CD14-positive monocyte (primary cell): Measurements from ENCODE around the gene YBX2. TPM values are rescaled to one million over a fixed set of nuclear protein-coding genes. Genes with fewer than 3 reads are reported as not detected.
A peak's percentile ranks its signal among the peaks of the same experiment; 100 is the strongest.

Experiments used
- DNase-seq, 3 donors: peaks; one replicate each; pipeline ENCODE4 v3.0.0-alpha.2; 2011 to 2022
- H2AFZ ChIP-seq: 2 replicates; pipeline ENCODE4 v1.6.0; 2012; ENCODE audit warnings: mild to moderate bottlenecking, low read depth, low read length, inconsistent platforms; ENCODE audit not compliant: insufficient read depth, poor library complexity, severe bottlenecking
- H3K27ac ChIP-seq, 2 donors: 1 replicate in 1 of 2; 2 replicates in 1 of 2; pipeline ENCODE4 v1.5.1; 2012 to 2013; ENCODE audit warnings: low read length in 2 of 2, control low read depth in 1 of 2, inconsistent platforms in 1 of 2, low read depth in 1 of 2, mild to moderate bottlenecking in 1 of 2
- H3K27me3 ChIP-seq, 2 donors: one replicate each; pipeline versions ENCODE4 v1.6.0 to v1.6.1; 2011 to 2013; ENCODE audit warnings: low read length in 2 of 2; ENCODE audit not compliant: control insufficient read depth in 2 of 2, insufficient read depth in 2 of 2
- H3K36me3 ChIP-seq, 2 donors: replicated peaks in 1 of 2; 1 replicate in 1 of 2; 2 replicates in 1 of 2; pipeline versions ENCODE4 v1.5.1 to v1.6.1; 2012 to 2013; ENCODE audit warnings: low read length in 2 of 2, control low read depth in 1 of 2, inconsistent platforms in 1 of 2, mild to moderate bottlenecking in 1 of 2; ENCODE audit not compliant: insufficient read depth in 2 of 2, control insufficient read depth in 1 of 2
- H3K4me1 ChIP-seq, 2 donors: 1 replicate in 1 of 2; 2 replicates in 1 of 2; pipeline versions ENCODE4 v1.5.1 to v1.6.1; 2012 to 2013; ENCODE audit warnings: low read length in 2 of 2, control low read depth in 1 of 2, inconsistent platforms in 1 of 2, mild to moderate bottlenecking in 1 of 2, moderate library complexity in 1 of 2; ENCODE audit not compliant: insufficient read depth in 2 of 2, control insufficient read depth in 1 of 2
- H3K4me2 ChIP-seq: replicated peaks from 2 replicates; pipeline ENCODE3; 2012; ENCODE audit warnings: low read length, moderate library complexity, mild to moderate bottlenecking; ENCODE audit not compliant: poor library complexity, severe bottlenecking; ENCODE audit errors: extremely low read depth
- H3K4me3 ChIP-seq, 3 experiments: fragments of 200-600 bp in 1 of 3; sonication (generic) in 1 of 3; replicated peaks in 1 of 3; 1 replicate in 2 of 3; 2 replicates in 1 of 3; pipeline ENCODE4 v1.5.1; 2011 to 2013; ENCODE audit warnings: low read length in 3 of 3, mild to moderate bottlenecking in 3 of 3, control low read depth in 2 of 3, low read depth in 2 of 3, inconsistent platforms in 1 of 3, moderate library complexity in 1 of 3
- H3K79me2 ChIP-seq: 2 replicates; pipeline ENCODE4 v1.6.0; 2012; ENCODE audit warnings: mild to moderate bottlenecking, control low read depth, inconsistent platforms, low read length, moderate library complexity; ENCODE audit not compliant: insufficient read depth
- H3K9ac ChIP-seq: 2 replicates; pipeline ENCODE4 v1.6.0; 2017; ENCODE audit warnings: low read length, mild to moderate bottlenecking; ENCODE audit not compliant: insufficient read depth, poor library complexity, severe bottlenecking
- H3K9me3 ChIP-seq, 2 donors: replicated peaks in 1 of 2; 1 replicate in 1 of 2; 2 replicates in 1 of 2; pipeline versions ENCODE4 v1.5.1 to v1.6.1; 2012 to 2013; ENCODE audit warnings: low read length in 2 of 2, control low read depth in 1 of 2; ENCODE audit not compliant: control insufficient read depth in 1 of 2, insufficient read depth in 1 of 2
- H4K20me1 ChIP-seq: 2 replicates; pipeline ENCODE4 v1.6.0; 2012; ENCODE audit warnings: mild to moderate bottlenecking, low read length, control low read depth, moderate library complexity; ENCODE audit not compliant: insufficient read depth
- H3K27ac Mint-ChIP-seq, 7 donors: one replicate each; pipeline ENCODE4 v1.8.0; 2020; ENCODE audit warnings: mild to moderate bottlenecking in 7 of 7, mixed read lengths in 7 of 7, moderate library complexity in 6 of 7, inconsistent platforms in 2 of 7
- H3K27me3 Mint-ChIP-seq, 3 donors: one replicate each; pipeline ENCODE4 v1.8.0; 2021 to 2022; ENCODE audit warnings: low read depth in 3 of 3, mild to moderate bottlenecking in 3 of 3, mixed read lengths in 3 of 3, moderate library complexity in 3 of 3, inconsistent platforms in 1 of 3
- H3K36me3 Mint-ChIP-seq, 2 donors: one replicate each; pipeline ENCODE4 v1.8.0; 2020; ENCODE audit warnings: mixed read lengths in 2 of 2, inconsistent platforms in 1 of 2, mild to moderate bottlenecking in 1 of 2
- H3K4me1 Mint-ChIP-seq: one replicate; pipeline ENCODE4 v1.8.0; 2020; ENCODE audit warnings: mild to moderate bottlenecking, mixed read lengths
- H3K4me3 Mint-ChIP-seq, 2 donors: one replicate each; pipeline ENCODE4 v1.8.0; 2020; ENCODE audit warnings: mild to moderate bottlenecking in 2 of 2, mixed read lengths in 2 of 2, moderate library complexity in 1 of 2
- H3K9me3 Mint-ChIP-seq, 7 donors: one replicate each; pipeline ENCODE4 v1.8.0; 2020 to 2022; ENCODE audit warnings: mixed read lengths in 7 of 7, mild to moderate bottlenecking in 6 of 7, moderate library complexity in 6 of 7, inconsistent platforms in 2 of 7
- CTCF ChIP-seq: fragments of 200-600 bp; IDR thresholded peaks from one replicate; pipeline ENCODE4 v1.8.0; 2022; ENCODE audit warnings: antibody characterized with exemption, mild to moderate bottlenecking
- WGBS: methylation state at CpG from one replicate; pipeline ENCODE4 v1.1.5; 2013; ENCODE audit warnings: missing lambda C conversion rate; ENCODE audit not compliant: insufficient coverage; 5-methylcytosine and 5-hydroxymethylcytosine counted together
- intact Hi-C, 2 donors: fragments of 100-400 bp; cut with micrococcal nuclease; formaldehyde crosslinking; loops; one replicate each; pipeline versions ENCODE4 v1.15.0 to v1.15.1; 2023
- polyA plus RNA-seq, 3 donors: library from polyadenylated mRNA; depleted of rRNA in 1 of 3; unstranded in 2 of 3; stranded (reverse) in 1 of 3; fragments of 300-500 nt in 2 of 3; fragments of >200 nt in 1 of 3; fragmentation: Illumina TruSeq in 2 of 3; gene quantifications; 1 replicate in 2 of 3; 2 replicates in 1 of 3; pipeline ENCODE4 v1.2.3, GENCODE V29; 2012 to 2021

The YBX2 gene
- polyA plus RNA-seq, 3 donors, result not detected

GRCh38 chr17:7312432-7313087, 18.1 kb upstream of the YBX2 start:
- H3K9ac ChIP-seq, result no peak overlapping the region
- peaks cover 63% of the 10 kb centered on the region for H4K20me1 ChIP-seq
- no peak overlapping the region for H2AFZ ChIP-seq
- H3K27ac ChIP-seq, result no peak overlapping the region
- no peak for TF ChIP-seq CTCF
- DNase-seq, result no peak
- peaks cover 73% of the 10 kb centered on the region for H3K79me2 ChIP-seq
- intact Hi-C loops, result no loop called here
- no peaks in the 10 kb centered on the region for H3K9me3 Mint-ChIP-seq
- H3K4me2 ChIP-seq, result no peak overlapping the region
- H3K4me3 Mint-ChIP-seq, result no peak overlapping the region
- peaks cover 50 to 53% of the 10 kb centered on the region in 2 donors for H3K36me3 ChIP-seq
- H3K27me3 ChIP-seq, result no peaks in the 10 kb centered on the region
- peaks cover 39 to 52% of the 10 kb centered on the region in 2 donors for H3K4me1 ChIP-seq
- H3K9me3 ChIP-seq, result no peaks in the 10 kb centered on the region
- H3K27me3 Mint-ChIP-seq, result peaks cover 0 to 2% (median 0%) of the 10 kb centered on the region in 3 donors
- WGBS, result 100% methylated on average over 1 of the region's 7 CpGs
- peak overlapping the region; percentile 24 to 48 (median 33) for H3K27ac Mint-ChIP-seq
- H3K36me3 Mint-ChIP-seq, result peaks cover 50 to 62% of the 10 kb centered on the region in 2 donors
- H3K4me1 Mint-ChIP-seq, result peaks cover 50% of the 10 kb centered on the region
- H3K4me3 ChIP-seq, result no peak overlapping the region

- H3K4me1 Mint-ChIP-seq, result peaks cover 48% of the 10 kb centered on the region
- Histone ChIP-seq H3K27me3 (no peaks in the 10 kb centered on the region), H3K4me2 (no peak overlapping the region), H2AFZ (no peak overlapping the region), H3K27ac (peak overlapping the region in 1 of 2 donors; percentile 18), H3K9me3 (no peaks in the 10 kb centered on the region), H3K79me2 (peaks cover 75% of the 10 kb centered on the region), H3K4me1 (peaks cover 46 to 50% of the 10 kb centered on the region in 2 donors), H3K4me3 (no peak overlapping the region), H4K20me1 (peaks cover 63% of the 10 kb centered on the region), H3K36me3 (peaks cover 46 to 48% of the 10 kb centered on the region in 2 donors), H3K9ac (no peak overlapping the region)
- no peak for DNase-seq
- H3K9me3 Mint-ChIP-seq, result no peaks in the 10 kb centered on the region
- H3K27ac Mint-ChIP-seq, result peak overlapping the region in 5 of 7 donors; percentile 61 to 98 (median 79)
- WGBS, result 89% methylated on average over 4 of the region's 7 CpGs
- H3K36me3 Mint-ChIP-seq, result peaks cover 48 to 54% of the 10 kb centered on the region in 2 donors
- H3K27me3 Mint-ChIP-seq, result peaks cover 0 to 2% (median 0%) of the 10 kb centered on the region in 3 donors
- intact Hi-C loops, result no loop called here
- H3K4me3 Mint-ChIP-seq, result no peak overlapping the region
- no peak for TF ChIP-seq CTCF
These were observed 16.8 kb upstream of the YBX2 start for GRCh38 chr17:7311110-7311705.
